NCI-H146 (cell line): Measurements from ENCODE around the gene PKDCC.
"Not testable (repeated sequence)": the region's sequence is repeated elsewhere in the genome, so short reads cannot be mapped to it uniquely, and the experiment has no call there.

ENCODE experiments used
- DNase-seq: peaks from one replicate; lab custom pipeline; 2025; lab: John Stamatoyannopoulos, UW

Gene PKDCC

DNA sequence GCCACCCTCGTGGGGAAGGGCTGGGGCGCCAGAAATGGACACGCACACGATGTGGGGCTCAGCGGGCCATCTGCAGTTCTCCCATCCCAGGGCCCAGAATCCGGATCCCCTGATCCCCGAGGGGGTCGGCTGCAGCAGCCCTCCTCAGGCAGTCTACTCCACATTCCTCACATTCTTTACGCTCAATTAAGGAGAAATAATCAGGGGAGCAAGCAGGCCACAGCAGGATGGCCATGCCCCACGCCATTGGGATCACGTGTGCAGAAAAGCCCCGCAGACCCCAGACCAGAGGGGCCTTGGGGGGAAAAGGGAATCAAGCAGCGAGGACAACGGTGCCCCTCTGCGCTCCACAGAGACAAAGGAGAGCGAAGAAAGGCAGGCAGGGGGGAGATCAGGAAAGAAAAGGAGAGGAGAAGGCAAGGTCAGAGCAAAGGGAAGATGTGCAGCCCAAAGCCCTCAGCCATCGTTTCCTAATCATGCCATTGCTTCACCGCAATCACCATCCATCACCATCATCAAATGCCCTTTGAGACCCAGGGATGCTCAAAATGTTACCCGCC, 17.5 kb upstream of the PKDCC start:
- no peak for DNase-seq

DNA sequence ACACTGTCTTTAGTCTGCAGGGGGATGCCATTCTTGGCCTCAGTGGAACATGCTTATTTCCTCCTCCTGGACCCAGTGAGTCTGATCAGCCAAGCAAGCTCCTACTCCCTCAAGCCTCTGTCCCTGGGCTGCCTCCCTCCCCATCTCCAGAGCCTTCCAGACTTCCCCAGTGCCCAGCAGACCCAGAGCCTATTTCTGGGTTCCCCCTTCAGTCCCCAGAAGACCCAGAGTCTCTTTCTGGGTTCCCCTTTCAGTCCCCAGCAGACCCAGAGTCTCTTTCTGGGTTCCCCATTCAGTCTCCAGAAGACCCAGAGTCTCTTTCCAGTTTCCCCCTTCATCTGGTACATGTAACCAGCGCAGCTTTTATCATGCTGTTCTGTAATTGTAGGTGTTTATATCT, 17.0 kb upstream of the PKDCC start:
- no peak for DNase-seq

DNA sequence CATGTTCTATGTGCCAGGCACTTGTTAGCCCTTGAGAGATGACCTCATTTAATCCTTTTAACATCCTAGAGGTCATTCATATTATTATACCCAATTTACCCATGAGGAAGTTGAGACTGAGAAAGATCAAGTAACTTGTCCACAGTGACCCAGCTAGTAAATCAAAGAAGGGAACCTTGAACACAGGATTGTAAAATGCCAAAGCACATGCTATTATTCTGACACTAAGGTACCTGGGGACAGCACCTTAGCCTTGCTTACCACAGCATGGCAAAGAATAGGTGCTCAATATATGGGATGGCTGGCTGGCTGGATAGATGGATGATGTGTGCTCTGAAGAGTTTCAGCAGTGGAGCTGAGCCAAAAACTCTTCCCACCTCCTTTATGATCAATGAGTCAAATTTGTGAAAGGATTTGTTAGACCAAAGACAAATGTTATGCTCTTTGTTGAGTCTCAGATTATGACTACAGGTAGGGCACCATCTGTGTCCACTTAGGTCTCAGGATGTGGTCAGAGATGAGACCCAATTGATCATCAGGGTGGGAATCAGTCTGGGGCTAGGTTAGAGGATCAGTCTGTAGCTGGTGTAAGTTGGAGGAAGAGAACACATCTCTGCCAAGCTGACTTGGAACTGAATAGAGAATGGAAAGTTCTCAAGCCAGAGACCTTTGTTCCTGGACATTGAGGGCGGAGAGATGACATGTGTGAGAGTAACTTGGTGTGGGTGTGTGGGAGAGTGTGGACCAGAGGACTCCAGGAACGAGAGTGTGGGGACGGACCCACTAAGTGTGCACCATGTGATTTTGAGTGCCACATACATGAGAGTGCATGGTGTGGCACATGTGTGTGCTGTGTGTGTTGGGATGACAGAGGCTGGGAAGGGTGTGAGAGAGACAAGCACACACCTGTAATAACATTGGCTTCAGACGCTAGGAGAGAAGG, 16.3 kb upstream of the PKDCC start:
- no peak for DNase-seq

DNA sequence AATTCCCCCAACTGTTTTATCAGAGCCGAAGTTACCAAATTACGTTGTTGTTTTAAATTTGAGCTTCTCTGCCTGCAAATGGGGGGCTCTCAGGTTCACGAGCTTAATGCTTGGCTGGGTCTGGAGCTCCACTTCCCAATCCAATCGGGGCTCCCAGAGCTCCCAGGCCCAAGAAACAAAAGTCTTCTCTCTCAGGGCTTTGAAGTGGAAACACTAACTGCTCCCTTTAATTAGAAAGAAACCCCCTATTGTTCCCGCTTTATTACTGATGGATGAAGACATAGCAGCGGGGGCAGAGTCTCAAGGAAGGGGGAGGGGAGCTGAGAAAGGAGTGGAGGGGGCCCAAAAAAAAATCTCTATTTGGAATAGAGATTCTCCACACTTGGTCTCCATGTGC, 15.6 kb upstream of the PKDCC start:
- no peak for DNase-seq

DNA sequence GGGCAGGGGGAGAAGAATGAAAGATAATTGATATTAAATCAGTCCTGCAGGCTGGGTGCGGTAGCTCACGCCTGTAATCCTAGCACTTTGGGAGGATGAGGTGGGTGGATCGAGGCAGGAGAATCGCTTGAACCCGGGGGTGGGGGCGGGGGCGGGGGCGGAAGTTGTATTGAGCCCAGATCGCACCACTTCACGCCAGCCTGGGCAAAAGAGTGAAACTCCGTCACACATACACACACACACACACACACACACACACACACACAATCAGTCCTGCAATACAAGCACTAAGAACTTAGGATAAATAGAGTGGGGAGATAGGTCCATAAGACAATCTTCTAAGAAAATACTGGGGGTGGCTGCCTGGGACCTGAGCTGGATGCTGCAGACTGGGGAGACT, 15.1 kb upstream of the PKDCC start:
- DNase-seq: no peak

DNA sequence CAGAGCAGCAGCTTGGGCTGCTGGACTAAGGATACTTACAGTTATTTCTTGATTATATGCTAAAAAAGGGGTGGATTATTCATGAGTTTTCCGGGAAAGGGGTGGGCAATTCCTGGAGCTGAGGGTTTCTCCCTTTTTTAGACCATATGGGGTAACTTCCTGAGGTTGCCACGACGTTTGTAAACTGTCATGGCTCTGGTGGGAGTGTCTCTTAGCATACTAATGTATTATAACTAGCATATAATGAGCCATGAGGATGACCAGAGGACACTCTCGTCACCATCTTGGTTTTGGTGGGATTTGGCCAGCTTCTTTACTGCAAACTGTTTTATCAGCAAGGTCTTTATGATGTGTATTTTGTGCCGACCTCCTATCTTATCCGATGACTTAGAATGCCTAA, 13.7 kb upstream of the PKDCC start:
- DNase-seq: not testable (repeated sequence)

DNA sequence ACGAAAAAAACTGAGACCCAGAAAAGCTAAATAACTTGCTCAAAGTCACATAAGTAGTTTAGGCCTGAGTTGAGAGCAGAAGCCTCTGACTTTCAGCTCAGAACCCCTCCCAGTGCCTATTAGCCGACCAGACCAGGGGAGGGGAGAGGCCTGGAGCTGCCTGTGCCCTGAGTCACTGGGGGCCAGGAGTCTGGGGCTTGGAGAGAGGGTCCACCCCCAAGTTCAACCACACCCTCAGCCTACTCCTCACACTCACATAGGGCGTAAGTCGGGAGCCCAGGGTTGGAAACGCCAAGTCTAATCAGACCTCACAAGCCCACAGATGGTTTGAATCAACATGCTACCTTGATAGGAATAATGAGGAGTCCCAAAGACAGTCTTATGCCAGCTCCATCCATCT, 12.6 kb upstream of the PKDCC start:
- no peak for DNase-seq

DNA sequence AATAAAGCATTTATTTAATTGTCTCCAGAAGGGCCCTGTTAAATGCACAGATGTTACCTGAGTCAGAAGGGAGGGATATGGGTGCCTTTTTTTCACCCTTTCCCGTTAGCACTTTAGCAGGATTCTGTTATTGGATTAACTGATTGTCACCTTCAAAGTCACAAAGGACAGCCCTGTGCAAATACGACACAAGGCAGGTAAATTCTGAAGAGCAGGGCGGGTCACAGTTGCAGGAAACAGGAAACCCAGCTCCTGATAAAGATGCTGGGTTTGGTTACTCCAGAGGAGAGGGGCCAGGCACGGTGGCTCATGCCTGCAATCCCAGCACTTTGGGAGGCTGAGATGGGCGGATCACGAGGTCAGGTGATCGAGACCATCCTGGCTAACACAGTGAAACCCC, 11.4 kb upstream of the PKDCC start:
- DNase-seq: peak; percentile 37

DNA sequence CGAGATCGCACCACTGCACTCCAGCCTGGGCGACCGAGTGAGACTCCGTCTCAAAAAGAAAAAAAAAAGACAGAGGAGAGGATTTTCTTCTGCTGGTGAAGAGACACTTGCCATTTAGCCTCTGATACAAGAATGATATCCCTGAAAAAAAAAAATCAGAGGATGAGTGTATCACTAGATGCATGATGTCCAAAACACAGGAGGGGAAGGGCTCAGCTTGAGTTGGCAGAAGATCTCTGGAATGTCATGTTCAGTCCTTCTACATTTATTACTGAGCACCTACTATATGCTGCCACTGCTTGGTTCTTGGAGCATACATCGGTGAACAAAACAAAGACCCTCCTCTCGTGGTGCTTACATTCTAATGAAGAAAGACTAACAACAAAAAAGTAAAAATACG, 10.9 kb upstream of the PKDCC start:
- DNase-seq: no peak

DNA sequence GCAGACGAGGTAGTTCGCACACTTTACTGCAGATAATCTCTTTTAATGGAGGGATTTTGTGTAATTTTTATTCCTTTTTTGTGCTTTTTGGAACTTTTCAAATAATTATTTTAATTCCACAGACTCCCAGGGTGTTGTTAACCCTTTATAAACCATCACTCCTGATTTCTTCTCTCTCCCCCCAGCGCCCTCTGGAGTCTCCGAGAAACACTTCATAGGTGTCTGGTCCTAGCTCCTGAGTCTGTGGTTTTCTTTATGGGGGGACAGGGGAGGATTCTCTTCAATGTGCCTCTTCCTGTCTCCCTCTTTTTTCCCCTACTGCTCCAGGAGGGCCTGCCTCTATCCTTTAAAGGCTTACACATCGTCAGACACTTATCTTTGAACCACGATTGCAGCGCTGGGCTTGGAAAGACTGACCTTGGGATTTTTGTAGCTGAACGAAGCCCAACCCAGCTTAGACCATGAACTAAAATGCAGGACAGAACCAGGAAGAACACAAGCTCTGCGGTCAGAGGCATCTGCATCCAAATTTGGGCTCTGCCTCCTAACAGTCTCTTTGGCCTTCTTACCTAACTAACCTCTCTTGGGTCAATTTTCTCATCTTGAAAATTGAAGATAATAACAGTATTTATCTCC, 7.1 kb upstream of the PKDCC start:
- no peak for DNase-seq

DNA sequence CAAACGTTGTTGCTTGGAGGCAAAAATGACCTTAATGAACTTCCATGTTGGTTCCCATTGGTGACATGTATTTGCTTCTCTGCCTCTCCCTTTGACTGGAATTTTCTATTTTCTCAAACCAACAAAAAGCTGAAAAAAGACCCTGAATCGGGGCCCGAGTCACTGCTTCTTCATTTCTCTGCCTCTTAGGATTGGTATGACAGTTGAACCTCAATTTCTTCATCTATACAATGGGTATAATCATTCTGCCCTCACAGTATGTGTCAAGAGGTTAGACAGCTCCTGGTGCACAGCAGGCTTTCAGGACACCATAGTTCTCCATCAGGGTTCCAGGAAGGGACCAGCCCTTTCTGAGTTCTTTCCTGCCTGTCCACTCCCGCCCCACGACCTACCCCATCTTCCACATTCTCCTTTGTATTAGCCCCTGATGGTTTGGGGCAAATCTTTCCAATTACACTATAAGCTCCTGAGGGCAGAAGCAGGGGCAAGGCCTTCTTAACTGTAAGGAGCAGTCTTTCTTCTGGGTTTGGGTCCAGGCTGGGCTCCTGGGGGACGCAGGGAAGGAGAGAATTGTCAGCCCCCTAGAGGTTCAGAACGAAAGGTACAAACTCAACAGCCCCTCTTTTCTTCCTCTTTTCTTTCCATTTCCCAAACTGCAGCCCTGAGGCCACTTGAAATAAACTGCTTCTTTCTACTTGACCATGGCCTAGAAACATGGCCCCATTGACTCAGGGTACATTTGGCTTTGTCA, 6.3 kb upstream of the PKDCC start:
- DNase-seq: no peak

DNA sequence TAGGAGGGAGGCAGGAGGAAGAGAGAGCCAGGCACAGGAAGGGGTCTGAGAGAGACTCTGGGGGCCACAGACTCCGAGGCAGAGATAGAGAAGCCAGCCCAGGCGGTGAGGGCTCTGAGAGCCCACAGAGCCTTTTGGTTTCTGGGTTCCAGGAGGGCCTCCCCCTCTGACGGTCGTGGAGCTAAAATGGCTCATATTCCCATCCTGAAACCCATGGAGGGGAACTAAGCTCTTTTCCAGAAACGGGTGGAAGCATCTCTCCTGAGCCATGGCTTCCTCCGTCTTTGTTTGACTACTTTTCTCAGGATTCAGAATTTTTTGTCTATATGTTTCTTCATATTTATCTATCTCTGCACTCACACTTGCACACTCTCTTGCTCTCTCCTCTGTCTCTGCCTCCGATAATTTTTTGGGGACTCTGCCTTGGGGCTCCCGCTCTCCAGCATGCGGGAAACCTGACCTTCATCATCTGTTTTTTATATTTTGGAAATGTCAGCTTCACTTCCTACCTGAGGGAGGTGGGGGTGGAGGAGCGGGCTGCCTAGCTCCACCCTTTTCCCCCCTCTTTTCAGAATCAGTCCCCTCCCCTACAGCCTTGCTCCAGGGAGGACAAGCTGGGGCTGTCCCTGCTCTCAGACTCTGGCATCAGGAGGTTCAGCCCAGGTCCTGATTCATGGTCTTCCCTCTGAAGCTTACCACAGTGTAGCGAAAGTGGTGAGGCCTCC, 5.0 kb upstream of the PKDCC start:
- no peak for DNase-seq

DNA sequence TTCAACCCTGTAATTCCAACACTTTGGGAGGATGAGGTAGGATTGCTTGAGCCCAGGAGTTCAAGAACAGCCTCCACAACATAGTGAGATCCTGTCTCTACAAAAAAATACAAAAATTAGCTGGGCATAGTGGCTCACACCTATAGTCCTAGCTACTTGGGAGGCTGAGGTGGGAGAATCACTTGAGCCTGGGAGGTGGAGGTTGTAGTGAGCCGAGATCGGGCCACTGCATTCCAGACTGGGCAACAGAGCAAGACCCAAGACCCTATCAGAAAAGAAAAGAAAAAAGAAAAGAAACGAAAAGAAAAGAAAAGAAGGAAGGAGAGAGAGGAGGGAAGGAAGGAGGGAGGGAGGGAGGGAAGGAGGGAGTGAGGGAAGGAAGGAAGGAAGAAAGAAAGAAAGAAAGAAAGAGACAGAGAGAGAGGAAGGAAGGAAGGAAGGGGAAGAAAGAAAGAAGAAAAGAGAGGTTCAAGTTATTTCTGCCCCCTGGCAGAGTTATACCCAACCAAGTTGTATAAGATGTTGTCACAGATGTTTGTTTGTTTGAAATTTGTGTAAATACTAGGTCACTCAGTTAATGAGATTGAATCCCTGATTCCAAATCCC, 3.9 kb upstream of the PKDCC start:
- no peak for DNase-seq

DNA sequence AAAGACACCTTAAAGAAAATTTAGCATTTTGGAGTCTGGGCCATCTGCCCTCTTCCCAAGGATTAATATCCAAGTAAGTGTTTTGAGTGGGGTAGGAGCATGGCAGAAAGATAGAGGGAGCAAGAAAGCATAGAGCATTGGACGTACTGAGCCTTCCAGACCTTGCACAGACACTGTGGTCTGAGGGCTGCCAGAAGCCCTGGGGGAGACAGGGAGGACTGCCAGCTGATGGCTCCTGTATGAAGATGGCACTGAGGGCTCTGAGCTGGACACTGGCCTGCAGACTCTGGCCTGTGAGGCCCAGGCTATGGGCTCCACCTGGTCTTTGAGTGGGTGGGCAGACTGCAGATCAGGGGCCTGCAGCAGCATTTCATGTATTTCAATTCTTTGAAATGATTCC, 2.9 kb upstream of the PKDCC start:
- no peak for DNase-seq

DNA sequence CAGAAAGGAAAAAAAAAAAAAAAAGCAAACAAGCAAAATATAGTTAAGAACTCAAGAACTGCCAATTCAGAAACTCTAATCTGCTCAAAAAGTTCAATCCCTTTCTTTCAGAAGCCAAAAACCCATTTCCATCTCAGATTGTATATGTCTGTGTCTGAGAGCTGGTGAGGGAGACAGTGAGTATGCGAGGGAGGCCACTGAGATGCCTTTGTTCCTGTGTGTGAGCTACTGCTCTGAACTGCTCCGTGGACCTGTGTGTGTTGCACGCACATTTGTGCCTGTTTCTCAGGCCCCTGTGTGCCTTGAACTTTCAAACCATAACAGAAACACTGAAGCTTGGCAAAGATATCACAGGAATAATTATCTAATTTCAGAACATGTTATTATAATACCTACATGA, 2.5 kb upstream of the PKDCC start:
- no peak for DNase-seq

DNA sequence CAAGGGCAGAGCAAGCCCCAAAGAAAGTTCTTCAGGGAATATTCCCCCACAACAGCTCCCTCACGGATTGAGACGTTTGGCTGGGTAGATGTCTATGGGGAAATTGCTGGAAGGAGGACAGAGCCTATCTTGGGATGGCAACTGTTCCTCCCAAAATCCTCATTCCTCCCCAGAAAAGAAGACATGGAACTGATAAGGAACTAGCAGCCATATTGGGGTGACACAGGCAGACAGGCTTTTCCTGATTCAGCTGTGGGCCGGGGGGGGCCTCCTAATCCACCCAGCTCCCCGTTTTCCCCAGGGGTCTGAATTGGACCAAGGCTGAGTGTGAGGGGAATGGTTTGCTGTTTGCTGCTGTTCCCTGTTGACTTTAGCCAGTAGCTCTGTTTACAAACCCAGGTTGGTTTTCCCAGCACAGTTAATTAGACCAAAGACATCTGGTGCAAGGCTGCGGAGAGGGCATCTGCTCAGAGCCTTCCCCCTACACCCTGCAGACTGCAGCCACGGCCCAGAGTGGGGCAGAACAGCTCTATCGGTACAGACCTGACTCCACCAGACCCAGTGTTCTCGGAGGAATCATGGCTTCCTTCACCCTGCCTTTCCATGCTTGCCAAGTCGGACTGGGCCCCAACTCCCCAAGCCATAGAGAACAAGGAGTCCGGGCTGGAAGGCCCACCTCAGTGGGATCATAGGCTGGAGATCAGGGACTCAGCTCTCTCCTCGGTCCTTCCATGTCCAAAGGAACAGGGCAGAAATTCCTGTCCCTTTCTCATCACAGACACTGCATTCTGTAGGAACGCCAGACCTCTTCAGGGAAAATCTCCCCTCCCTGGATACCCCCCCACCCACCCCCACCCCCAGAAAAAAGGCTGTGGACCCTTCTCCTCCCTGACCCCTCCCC, 1.7 kb upstream of the PKDCC start:
- DNase-seq: peak; percentile 82

DNA sequence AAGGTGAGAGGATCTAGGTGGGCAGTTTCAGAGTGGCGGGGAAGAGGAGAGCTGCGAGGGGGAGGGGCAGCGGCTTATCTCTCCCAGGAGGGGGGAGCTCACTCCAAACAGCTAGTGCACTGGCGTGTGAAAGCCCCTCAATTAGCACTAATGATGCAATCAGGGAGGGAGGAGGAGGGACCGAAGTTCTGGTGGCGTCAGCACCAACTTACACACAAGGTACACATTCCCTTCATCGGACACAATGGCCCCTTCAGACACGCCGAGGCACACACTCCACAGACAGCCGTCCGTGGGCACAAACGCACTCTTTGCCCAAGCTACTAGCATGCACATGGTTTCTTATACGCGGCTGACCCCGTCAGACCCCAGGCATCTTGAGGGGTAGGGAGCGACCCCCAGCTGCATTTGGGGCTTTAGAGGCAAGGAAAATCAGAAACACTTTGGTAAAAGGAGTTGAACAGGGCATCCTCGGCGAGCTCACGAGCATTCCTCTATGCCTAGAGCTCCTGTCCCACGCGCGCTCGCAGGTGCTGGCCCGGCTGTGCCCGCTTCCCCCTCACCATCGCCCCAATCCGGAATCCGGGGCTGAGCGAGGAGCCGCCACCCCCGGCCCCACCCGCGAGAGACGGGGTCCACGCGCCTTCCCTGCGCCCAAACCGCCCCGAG, 868 bp upstream of the PKDCC start:
- peak; percentile 85 for DNase-seq

DNA sequence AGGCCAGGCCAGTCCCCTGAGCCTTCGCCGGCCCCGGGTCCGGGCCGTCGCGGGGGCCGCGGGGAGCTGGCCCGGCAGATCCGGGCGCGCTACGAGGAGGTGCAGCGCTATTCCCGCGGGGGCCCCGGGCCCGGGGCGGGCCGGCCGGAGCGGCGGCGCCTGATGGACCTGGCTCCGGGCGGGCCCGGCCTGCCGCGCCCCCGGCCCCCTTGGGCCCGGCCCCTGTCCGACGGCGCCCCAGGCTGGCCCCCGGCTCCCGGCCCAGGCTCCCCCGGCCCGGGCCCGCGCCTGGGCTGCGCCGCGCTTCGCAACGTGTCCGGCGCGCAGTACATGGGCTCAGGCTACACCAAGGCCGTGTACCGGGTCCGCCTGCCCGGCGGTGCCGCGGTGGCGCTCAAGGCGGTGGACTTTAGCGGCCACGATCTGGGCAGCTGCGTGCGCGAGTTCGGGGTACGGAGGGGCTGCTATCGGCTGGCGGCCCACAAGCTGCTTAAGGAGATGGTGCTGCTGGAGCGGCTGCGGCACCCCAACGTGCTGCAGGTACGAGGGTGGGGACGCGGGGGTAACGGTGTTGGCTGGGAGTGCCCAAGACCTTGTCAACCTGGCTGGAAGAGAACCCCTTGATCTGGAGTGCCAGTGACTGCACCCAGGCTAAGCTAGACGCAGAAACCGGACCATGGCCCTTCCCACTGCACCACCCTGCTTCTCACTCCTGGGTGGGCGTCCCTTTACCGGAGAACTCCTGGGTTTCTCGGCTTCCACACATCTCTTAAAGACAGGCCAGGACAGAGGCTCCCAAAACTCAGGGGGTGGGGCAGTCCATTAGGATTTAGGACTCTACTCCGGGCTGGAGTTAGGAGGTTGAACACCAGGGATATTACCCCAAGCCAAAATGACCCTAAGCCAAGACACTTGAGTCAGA, 739 bp downstream of the PKDCC start:
- DNase-seq: peak; percentile 32
